GM19035 (cell line): ENCODE results near the gene CH25H.
"Not testable (repeated sequence)": the region's sequence is repeated elsewhere in the genome, so short reads cannot be mapped to it uniquely, and the experiment has no call there.

ENCODE experiments used
- ATAC-seq: cut with Tn5 transposase; IDR thresholded peaks from one replicate; pipeline ENCODE4 v1.9.1; 2021; ENCODE audit not compliant: unreplicated experiment

The CH25H gene, protein sequence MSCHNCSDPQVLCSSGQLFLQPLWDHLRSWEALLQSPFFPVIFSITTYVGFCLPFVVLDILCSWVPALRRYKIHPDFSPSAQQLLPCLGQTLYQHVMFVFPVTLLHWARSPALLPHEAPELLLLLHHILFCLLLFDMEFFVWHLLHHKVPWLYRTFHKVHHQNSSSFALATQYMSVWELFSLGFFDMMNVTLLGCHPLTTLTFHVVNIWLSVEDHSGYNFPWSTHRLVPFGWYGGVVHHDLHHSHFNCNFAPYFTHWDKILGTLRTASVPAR

GRCh38 chr10:89207181-89207800 lies at the start of gene CH25H:
Gene CH25H, minus strand, starts transcription at chr10:89207317. Its CDS starts 25 bp downstream, at chr10:89207292.
- no peak for ATAC-seq

DNA sequence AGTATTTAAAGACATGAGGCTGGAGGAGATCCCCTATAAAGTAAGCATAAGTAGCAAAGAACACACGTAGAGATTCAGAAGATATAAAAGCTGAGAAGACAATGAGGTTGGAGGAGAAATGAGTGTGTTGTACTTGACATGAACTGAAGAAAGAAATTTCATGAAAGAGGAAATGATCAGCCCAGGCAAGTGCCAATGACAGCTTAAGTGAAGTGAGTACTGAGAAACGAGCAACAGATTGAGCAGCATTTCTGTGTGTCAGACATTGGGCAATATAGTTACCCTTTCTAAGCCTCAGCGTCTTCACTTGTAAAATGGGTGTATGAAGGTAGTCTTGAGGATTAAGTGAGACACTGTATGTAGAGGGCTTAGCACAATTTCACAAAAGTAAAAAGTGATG lies 49.2 kb upstream of the CH25H start:
- ATAC-seq, result no peak

GRCh38 chr10:89255793-89256192 lies 48.7 kb upstream of the CH25H start:
- ATAC-seq, result no peak

GRCh38 chr10:89255091-89255579 lies 48.0 kb upstream of the CH25H start:
- ATAC-seq, result not testable (repeated sequence)

GRCh38 chr10:89252225-89252585 lies 45.1 kb upstream of the CH25H start:
- ATAC-seq, result no peak

DNA sequence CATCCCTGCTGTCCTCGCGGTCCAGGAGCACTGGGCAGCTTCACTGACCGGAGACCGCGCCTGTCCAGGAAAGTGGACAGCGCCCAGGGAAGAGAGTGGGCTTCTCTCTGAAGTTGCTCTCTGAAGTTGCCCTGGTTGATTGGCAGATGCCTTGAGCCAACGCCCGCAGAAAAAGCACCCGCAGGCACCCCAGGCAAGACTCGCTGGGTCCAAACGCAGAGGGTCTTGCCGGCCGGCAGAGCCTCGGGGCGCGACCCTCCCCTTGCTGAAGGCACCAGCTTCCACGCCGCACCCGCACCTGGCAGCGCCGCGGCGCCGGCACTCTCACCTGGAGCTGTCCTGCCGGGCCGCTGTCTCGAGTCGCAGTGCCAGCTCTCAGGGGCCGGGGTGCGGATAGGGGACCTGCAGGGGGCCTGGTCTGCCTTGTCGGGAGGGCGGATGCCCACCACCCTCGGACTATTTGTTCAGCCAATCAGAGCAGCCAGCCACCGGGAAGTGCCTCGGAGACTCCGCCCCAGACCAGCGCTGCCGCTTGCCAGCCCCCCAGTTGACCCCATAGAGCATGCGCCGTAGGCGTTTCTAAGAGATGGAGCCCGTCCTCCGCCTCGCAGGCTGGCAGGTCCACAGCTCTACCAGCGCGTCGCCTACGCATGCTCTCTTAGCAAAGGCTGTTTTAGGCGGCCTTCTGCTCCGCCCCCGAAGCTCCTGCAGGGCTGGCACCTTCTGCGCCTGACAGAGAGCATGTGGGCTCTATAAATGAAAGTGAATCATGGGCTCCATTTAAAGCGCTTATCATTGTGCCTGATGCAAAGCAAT lies 44.5 kb upstream of the CH25H start, which contains the start of gene LIPA:
TSS of gene LIPA (minus strand) at position 367 of the 816 bp plus-strand sequence. CDS start 4,127 bp downstream, outside the sequence.
- ATAC-seq, result peak; percentile 96

GRCh38 chr10:89250865-89251408 lies 43.8 kb upstream of the CH25H start:
- no peak for ATAC-seq

DNA sequence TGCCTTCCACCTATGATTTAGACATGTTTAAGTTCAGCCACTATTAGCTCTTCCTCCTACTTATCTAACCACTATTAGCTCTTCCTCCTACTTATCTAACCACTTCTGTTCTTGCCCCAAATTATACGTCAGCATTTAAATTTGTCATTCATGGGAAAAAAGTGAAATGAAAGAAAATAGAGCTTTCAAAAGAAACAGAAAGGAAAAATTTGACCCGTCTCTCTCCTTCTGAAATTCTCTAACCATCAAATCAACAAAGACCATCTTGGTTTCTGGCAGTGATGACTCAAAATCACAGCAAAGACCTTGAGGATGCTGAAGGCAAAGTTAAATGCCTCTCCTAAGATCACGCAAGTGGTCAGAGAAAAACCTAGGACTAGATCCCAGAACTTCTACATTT lies 41.9 kb upstream of the CH25H start:
- ATAC-seq, result no peak

DNA sequence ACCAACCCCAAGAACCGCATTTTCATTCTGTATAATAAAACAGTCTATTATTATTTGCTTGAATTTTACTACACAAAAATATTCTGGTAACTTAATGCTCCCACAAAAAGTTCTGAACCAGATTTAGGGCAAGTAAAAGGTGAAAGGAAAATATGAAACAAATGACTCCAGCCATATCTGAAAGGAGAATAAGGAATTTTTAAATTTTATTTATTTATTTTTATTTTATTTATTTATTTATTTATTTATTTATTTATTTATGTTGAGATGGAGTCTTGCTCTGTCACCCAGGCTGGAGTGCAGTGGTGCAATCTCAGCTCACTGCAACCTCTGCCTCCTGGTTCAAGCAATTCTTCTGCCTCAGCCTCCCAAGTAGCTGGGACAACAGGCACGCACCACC lies 40.5 kb upstream of the CH25H start:
- ATAC-seq, result not testable (repeated sequence)

- peak; percentile 57 for ATAC-seq
Measured at GRCh38 chr10:89245802-89246201, 38.7 kb upstream of the CH25H start.

DNA sequence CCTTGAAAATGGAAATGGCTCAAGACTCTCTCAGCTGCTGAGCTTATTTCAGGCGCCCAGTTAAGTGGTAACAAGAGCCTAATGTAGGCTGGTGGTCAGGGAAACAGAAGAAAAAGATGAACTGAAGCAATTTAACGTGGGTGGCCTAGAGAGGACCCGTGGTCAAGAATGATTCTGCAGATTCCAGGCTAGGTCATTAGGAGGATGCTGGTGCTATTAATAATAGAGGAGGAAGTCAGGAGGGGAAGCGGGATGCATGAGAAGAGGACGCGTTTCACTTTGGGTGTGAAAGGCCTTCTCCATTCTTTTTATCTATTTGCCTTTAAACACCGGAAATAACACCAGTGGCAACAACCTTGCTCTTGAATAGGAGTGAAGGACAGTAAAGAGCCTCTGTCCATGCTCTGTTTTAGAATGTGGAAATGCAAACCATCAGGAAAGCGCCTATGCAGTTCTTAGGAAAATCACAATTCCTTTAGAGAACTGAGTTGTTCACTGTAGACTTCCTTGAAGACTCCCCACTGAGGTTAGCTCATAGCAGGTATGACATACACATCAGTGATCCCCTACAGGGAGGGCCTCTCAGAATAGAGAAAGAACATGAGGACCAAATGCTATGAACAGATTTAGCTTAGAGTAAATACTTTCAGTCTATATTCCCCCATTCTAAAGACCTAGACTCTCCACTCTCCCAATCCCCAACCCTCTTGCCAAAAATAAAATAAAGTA lies 35.9 kb upstream of the CH25H start:
- no peak for ATAC-seq

- no peak for ATAC-seq
Measured at GRCh38 chr10:89242345-89242684, 35.2 kb upstream of the CH25H start.

GRCh38 chr10:89241486-89242344 lies 34.6 kb upstream of the CH25H start:
- ATAC-seq, result no peak

DNA sequence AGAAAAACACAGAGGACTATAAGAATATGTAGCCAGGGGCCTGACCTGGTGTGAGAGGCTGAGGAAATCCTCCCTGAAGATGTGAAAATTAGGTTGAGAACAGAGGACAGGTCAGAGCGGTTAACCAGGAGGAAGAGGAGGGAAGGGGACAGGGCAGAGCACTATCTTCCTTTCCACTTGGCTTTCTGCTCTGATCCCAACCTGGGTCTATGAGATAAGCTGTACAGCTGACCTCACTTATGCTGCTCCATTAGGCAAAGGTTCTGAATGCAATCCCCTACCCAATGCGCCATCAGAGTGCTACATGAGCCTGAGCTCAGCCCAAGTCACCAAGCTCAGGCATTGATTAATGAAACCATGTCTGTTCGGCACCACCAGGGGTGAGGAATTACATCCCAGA lies 33.9 kb upstream of the CH25H start:
- no peak for ATAC-seq

- no peak for ATAC-seq
Measured at GRCh38 chr10:89240519-89240918, 33.4 kb upstream of the CH25H start.

GRCh38 chr10:89238956-89239644 lies 32.0 kb upstream of the CH25H start:
- ATAC-seq, result no peak

- no peak for ATAC-seq
Measured at GRCh38 chr10:89237849-89238248, 30.7 kb upstream of the CH25H start.

- no peak for ATAC-seq
Measured at GRCh38 chr10:89236226-89236797, 29.2 kb upstream of the CH25H start.
